GM19043 (cell line): ENCODE data around the gene BUD13.

Experiments used
- ATAC-seq: cut with Tn5 transposase; IDR thresholded peaks from one replicate; pipeline ENCODE4 v1.9.1; 2021; ENCODE audit warnings: low read depth; ENCODE audit not compliant: unreplicated experiment

Gene BUD13

DNA sequence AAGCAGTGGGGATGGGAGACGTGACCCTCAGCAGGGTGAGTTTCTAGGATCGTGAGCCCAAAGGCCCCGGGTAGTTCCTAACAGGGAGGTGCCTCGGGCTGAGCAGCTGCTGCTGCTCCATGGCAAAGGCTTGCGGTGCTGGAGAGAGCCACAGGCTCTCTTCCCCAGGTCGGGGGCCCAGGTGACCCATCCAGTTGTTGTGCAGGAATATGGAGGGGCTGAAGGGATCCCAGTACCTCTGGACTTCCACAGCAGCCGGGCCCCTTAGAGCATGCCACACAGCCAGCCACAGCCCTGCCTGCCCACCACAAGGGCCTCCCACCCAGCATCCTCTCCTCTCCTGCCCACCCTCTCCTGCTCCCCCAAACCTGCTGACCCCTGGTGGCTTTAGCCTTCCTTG lies 49.3 kb downstream of the BUD13 start:
- ATAC-seq: no peak

DNA sequence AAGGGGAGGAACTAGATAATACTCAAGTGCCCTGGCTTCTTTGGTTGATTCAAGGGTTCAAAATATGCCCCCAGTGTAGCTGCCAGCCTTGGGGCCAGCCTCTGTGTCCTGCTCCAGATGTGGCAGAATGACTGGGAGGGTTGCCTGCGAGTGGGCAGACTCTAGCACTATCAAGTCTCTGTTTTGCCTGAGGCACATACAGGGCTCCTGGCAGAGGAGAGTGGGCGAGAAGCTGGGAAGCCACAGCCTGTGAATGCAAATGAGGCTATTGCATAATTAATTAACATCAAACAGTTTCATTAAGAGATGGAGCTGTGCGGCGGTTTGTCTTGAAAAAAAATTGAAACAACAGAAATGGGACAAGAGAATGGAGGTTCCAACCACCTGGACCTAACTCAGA lies 50.8 kb downstream of the BUD13 start:
- no peak for ATAC-seq

- no peak for ATAC-seq
These were observed 51.9 kb downstream of the BUD13 start for GRCh38 chr11:116720895-116721294.

- ATAC-seq: no peak
These were observed 53.8 kb downstream of the BUD13 start for GRCh38 chr11:116718955-116719501.

DNA sequence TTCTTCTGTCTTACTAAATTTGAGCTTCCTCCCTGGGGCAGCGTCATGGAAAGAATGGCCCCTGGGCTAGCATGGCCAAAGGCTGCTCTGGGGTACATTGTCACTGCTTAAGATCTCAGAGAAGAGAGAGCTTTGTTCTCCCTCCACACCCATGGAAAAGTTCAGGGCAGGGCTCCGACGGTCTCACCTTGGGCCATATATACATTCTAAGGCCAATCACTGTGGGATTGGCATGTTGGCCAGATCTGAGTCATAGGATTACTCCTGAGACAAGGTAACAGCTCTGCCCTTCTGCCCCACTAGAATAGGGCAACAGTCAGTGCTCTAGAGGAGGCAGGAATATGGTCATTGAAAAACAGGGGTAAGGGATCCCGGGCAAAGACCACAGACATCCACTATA lies 56.2 kb downstream of the BUD13 start:
- ATAC-seq: no peak

DNA sequence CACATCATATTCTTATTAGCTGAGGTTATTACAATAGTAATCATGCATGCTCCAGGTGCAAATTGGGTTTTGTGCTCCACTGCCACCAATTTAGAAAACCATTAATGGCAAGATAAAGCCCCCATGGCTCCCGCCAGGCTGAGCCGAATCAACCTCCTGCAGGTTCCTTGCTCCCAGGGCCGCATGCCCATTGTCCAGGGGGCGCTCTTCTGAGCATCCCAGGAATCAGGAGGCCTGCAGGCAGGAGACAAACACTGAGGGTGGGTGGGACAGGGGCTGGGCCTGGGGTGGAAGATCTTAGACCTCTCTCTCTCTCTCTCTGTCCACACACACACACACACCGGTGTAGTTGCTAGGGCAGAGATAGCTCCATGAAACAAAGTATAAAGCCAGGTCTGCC lies 57.4 kb downstream of the BUD13 start:
- no peak for ATAC-seq

DNA sequence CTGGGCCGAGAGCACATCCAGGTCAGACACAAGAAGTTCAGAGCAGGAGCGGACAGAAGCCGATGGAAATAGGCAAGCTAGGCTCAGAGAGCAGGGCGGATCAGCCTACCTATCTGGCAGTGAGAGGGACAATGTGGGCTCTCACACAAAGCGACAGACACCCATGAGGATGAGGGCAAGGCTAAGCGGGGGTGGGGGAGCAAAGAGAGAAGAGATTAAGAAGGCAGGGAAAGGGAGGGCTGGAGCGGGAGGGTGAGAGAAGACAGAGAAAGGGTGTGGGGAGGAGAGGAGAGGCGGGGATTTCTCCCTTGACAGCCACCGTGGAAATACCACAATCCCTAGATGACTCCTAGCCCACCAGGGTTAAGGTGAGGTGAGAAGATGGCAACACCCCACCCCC lies 57.9 kb downstream of the BUD13 start:
- ATAC-seq: no peak

- no peak for ATAC-seq
These were observed 60.4 kb downstream of the BUD13 start for GRCh38 chr11:116712428-116712827.

DNA sequence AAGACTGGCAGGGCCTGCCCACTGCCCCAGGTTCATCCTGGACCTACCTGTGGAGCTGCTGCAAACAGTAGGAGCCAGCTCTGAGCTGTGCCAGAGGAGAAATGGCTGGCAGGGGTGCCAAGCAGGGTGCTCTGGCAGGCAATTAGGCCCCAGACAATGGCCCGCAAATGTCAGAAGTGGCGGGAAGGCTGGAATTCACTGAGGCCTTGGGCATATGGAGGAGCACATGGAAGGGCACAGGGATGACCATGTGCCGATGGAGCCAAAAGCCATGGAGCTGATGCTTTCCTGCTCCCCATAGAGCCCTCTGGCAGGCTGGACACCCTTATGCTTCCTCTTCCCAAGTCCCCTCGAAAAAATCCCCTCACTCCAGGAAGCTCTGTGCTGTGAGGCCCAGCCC lies 62.0 kb downstream of the BUD13 start:
- no peak for ATAC-seq

GRCh38 chr11:116710001-116710674 lies 62.6 kb downstream of the BUD13 start:
- ATAC-seq: no peak

GRCh38 chr11:116707746-116708145 lies 65.0 kb downstream of the BUD13 start:
- ATAC-seq: no peak

GRCh38 chr11:116707161-116707629 lies 65.6 kb downstream of the BUD13 start:
- ATAC-seq: no peak

DNA sequence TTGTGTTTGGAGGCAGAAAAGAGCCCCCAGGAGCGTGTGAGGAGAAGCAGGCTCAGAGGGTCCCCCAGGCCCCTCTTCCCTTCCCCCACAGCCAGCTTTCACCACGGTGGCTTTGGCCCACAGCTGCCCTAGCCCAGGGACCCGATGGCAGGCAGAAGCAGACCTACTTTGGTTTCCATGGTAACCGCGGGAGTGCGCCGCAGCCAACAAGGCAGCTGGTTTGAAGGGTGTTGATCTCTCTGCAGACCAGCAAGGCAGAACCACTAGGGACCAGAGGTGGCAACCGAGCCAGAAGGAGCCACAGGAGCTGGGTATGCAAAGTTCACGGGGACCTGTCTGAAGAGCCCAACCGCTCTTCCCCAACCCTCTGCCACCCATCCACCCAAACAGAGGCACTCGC lies 69.4 kb downstream of the BUD13 start:
- ATAC-seq: no peak

GRCh38 chr11:116702772-116703385 lies 69.9 kb downstream of the BUD13 start:
- ATAC-seq: no peak

DNA sequence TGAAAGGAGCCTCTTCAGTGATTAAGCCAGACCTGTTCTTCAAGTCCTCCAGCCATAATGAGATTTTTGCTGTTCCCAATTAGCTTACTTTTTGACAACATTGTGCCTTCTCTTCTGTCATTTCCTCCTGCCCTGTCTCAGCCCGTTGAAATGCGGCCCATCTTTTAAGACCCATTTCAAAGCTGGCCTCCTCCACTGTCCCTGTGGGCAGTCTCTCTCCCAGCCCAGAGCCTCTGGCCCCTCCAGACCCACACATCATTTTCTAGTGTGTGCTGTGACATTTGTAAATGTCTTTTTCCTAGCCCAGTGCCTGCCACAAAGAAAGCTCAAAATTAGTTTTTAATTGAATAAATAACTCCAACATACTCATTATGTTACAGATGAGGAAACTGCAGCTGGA lies 70.9 kb downstream of the BUD13 start:
- no peak for ATAC-seq

DNA sequence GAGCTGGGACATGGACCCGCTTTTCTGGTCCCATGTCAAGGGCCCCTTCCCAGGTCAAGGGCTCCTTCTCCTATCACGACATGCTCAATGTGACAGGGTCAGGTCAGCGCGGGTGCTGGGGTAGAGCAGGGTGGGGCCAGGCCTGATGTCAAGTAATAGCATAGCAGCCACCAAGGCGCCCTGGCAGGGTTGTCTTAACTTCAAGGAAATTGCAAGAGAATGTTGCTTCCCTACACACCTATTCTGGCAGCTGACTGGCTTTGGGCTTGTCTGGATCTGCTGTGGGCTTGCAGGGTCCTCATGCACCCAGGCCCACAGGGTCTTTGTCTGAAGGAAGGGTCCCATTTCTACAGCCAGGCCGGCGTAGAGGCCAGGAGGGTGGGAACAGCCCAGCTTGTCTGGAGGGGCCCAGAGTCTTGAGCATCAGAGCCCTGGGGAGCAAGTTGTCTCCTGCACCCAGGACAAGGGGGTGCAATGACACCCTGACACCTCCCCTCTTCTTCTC lies 71.4 kb downstream of the BUD13 start:
- no peak for ATAC-seq

- no peak for ATAC-seq
These were observed 72.1 kb downstream of the BUD13 start for GRCh38 chr11:116700586-116701220.
